ENCODE measurements around the gene NRAP.

GRCh38 chr10:113619401-113619800 lies 44.4 kb downstream of the NRAP start:
- no peak for TF ChIP-seq CTCF (IDR thresholded peaks at IDR 0.05)
- TF ChIP-seq POLR2AphosphoS5 (IDR thresholded peaks at IDR 0.05; ENCODE audit: low read depth, low read length), result no peak
- no peak for TF ChIP-seq TCF7L2 (IDR thresholded peaks at IDR 0.05; ENCODE audit: low read depth, low read length)

Measured in Panc1 (cell line).